Central memory CD8-positive, alpha-beta T cell (primary cell): ENCODE data around the gene ZNF341.

Experiments used
- ATAC-seq: fragments of 150-1000 bp; cut with Tn5 transposase; replicated peaks from 2 replicates; pipeline ENCODE4 v1.10.0; 2022; ENCODE audit warnings: mild to moderate bottlenecking, moderate FRiP score, moderate number of reproducible peaks; ENCODE audit not compliant: poor library complexity, severe bottlenecking; ENCODE audit errors: extremely low read depth
- DNase-seq, 2 donors: peaks; one replicate each; pipeline ENCODE4 v3.0.0; 2021; ENCODE audit warnings: low spot score in 2 of 2
- H3K27ac Mint-ChIP-seq: one replicate; pipeline ENCODE4 v1.8.0; 2022; ENCODE audit warnings: low read depth, mild to moderate bottlenecking, moderate library complexity, mixed read lengths
- H3K27me3 Mint-ChIP-seq: one replicate; pipeline ENCODE4 v1.8.0; 2022; ENCODE audit warnings: mixed read lengths
- H3K36me3 Mint-ChIP-seq: one replicate; pipeline ENCODE4 v1.8.0; 2022; ENCODE audit warnings: mild to moderate bottlenecking, moderate library complexity, mixed read lengths; ENCODE audit not compliant: insufficient read depth
- H3K4me1 Mint-ChIP-seq: one replicate; pipeline ENCODE4 v1.8.0; 2022; ENCODE audit warnings: mixed read lengths
- H3K4me3 Mint-ChIP-seq: one replicate; pipeline ENCODE4 v1.8.0; 2022; ENCODE audit warnings: mild to moderate bottlenecking, moderate library complexity, mixed read lengths
- H3K9me3 Mint-ChIP-seq: one replicate; pipeline ENCODE4 v1.8.0; 2022; ENCODE audit warnings: mixed read lengths

ZNF341 gene

DNA sequence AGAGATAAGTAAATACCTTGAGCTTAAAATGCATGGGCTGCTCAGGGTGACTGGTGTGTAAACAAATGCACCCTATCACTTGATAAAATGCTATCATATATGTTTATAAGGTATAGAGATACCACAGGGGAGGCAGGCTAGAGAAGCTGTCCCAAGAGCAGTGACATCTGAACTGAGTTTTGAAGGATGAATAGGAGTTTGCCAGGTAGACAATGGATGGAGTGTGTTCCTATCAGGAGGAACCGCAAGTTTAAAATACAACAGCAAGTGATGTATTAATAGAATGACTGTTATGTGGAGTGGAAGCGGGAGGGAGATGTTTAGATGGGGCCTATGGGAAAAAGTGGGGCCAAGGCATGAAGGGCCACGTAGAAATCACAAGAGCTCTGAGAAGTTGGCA lies 40.6 kb downstream of the ZNF341 start:
- Mint-ChIP-seq H3K4me3 (no peak overlapping the region), H3K9me3 (no peaks in the 10 kb centered on the region), H3K36me3 (peaks cover 8% of the 10 kb centered on the region), H3K4me1 (no peaks in the 10 kb centered on the region), H3K27me3 (no peaks in the 10 kb centered on the region), H3K27ac (no peak overlapping the region)
- DNase-seq, result no peak
- ATAC-seq, result no peak

DNA sequence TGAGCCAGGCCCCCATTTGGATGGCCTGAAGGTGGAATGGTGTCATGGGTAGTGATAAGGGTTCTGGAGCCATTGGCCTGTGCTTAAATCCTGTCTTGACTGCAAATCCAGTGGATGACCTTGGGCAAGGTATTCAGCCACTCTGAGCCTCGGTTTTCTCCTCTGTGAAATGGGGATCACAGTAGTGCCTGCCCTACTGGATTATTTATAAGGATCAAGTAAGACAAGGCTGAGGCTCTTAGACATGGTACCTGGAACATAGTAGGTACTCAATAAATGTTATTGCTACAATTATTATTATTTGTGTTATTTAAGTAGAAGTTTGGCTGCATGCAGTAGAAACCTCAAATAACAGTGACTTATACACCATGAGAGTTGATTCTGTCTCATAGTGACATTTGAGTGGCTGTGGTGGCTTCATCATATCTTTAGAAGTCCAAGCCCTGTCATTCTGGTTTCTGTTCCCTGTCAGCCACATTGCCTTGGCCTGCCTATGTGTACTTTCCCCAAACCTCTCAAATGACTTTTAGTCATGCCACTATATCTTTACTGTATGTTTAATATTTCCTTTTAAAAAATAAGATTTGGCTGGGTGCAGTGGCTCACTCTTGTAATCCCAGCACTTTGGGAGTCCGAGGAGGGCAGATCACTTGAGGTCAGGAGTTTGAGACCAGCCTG lies 41.8 kb downstream of the ZNF341 start:
- Mint-ChIP-seq H3K36me3 (peaks cover 8% of the 10 kb centered on the region), H3K4me3 (no peak overlapping the region), H3K27me3 (no peaks in the 10 kb centered on the region), H3K9me3 (no peaks in the 10 kb centered on the region), H3K4me1 (peaks cover 1% of the 10 kb centered on the region), H3K27ac (no peak overlapping the region)
- no peak for ATAC-seq
- no peak for DNase-seq

DNA sequence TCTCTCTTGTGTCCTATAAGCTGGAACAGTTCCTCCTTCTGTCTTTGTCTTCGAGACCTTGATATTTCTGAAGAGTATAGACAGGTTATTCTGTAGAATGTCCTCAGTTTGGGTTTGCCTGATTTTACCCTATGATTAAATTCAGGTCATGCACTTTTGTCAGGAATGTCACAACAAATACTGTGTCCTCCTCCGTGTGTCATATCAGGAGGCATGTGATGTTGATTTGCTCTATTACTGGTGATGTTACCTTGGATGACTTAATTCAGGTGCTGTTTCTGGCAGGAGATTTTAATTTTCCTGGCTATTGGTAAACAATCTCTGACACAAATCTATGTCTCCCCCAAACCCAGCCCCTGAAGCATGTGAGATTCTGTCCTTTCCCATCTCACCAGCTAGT lies 46.0 kb downstream of the ZNF341 start:
- no peak overlapping the region for H3K4me3 Mint-ChIP-seq
- no peak for DNase-seq
- peaks cover 4% of the 10 kb centered on the region for H3K36me3 Mint-ChIP-seq
- no peaks in the 10 kb centered on the region for H3K27me3 Mint-ChIP-seq
- ATAC-seq, result no peak
- peak overlapping the region; percentile 9 for H3K27ac Mint-ChIP-seq
- H3K4me1 Mint-ChIP-seq, result peaks cover 6% of the 10 kb centered on the region
- no peaks in the 10 kb centered on the region for H3K9me3 Mint-ChIP-seq

GRCh38 chr20:33781133-33781532 lies 49.3 kb downstream of the ZNF341 start:
- Mint-ChIP-seq H3K4me3 (no peak overlapping the region), H3K27me3 (no peaks in the 10 kb centered on the region), H3K27ac (peak overlapping the region; percentile 68), H3K4me1 (peaks cover 15% of the 10 kb centered on the region), H3K36me3 (peaks cover 5% of the 10 kb centered on the region), H3K9me3 (no peaks in the 10 kb centered on the region)
- DNase-seq (no peak), ATAC-seq (no peak)

DNA sequence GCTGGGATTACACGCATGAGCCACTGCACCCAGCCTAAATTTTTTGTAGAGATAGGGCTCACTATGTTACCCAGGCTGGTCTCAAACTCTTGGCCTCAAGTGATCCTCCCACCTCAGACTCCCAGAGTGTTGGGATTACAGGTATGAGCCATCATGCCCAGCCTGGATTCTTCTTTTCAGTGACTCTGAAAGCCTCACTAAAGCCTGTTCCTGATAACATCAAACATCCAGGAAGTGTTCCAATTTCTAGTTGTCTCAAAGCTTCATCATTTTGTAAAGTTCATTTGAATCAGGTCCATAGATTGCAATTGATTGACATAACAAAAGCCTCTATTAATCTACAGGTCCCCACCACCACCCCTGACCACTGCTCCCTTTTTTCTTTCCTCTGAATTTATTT lies 50.1 kb downstream of the ZNF341 start:
- Mint-ChIP-seq H3K4me1 (peaks cover 20% of the 10 kb centered on the region), H3K4me3 (no peak overlapping the region), H3K27me3 (no peaks in the 10 kb centered on the region), H3K27ac (no peak overlapping the region), H3K36me3 (peaks cover 5% of the 10 kb centered on the region), H3K9me3 (no peaks in the 10 kb centered on the region)
- no peak for DNase-seq
- no peak for ATAC-seq

DNA sequence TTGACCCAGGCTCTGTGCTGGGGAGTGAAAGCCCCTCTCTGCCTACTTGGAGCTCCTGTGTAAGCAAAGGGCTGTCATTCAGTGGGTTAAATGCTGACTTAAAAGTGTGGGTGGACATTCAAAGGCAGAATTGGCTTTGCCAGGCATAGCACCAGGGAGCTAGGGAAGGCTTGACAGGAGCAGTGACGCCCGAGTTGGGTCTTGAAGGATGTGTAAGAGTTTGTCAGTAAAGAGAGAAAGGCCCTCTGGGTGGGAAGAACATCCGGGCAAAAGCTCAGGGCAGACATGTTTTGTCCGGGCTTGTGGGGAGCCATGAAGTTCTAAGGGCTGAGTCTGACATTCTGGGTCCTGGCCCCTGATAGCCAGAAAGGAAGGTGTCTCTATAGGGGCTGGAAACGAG lies 51.5 kb downstream of the ZNF341 start:
- Mint-ChIP-seq H3K27ac (no peak overlapping the region), H3K9me3 (no peaks in the 10 kb centered on the region), H3K4me3 (no peak overlapping the region), H3K27me3 (no peaks in the 10 kb centered on the region), H3K4me1 (peaks cover 32% of the 10 kb centered on the region), H3K36me3 (peaks cover 5% of the 10 kb centered on the region)
- ATAC-seq (no peak), DNase-seq (no peak)

DNA sequence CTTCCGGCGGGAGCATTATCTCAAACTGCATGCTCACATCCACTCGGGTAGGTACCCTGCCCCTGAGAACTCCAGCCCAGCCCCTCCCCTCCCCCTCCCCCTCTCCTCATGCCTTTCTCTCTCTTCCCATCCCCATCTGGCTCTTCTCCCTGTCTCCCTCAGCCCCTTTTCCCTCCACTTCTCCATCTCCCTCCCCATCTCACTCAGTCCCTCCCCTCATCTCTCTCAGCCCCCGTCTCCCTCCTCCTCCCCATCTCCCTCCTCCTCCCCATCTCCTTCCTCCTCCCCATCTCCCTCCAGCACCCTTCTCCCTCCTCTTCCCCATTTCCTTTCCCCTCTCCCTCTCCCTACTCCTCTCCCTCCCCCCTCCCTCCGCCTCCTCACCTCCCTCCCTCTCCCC lies 52.0 kb downstream of the ZNF341 start:
- no peak for ATAC-seq
- no peak overlapping the region for H3K4me3 Mint-ChIP-seq
- no peaks in the 10 kb centered on the region for H3K27me3 Mint-ChIP-seq

GRCh38 chr20:33784225-33784624 lies 52.4 kb downstream of the ZNF341 start:
- no peaks in the 10 kb centered on the region for H3K9me3 Mint-ChIP-seq
- no peak overlapping the region for H3K4me3 Mint-ChIP-seq
- no peak overlapping the region for H3K27ac Mint-ChIP-seq
- H3K36me3 Mint-ChIP-seq, result peaks cover 5% of the 10 kb centered on the region
- no peaks in the 10 kb centered on the region for H3K27me3 Mint-ChIP-seq
- H3K4me1 Mint-ChIP-seq, result peaks cover 26% of the 10 kb centered on the region
- no peak for DNase-seq
- no peak for ATAC-seq

More for the DNA sequence above, 52.0 kb downstream of the ZNF341 start:
- no peak overlapping the region for H3K27ac Mint-ChIP-seq
- DNase-seq, result no peak
- H3K36me3 Mint-ChIP-seq, result peaks cover 5% of the 10 kb centered on the region
- H3K9me3 Mint-ChIP-seq, result no peaks in the 10 kb centered on the region
- H3K4me1 Mint-ChIP-seq, result peaks cover 28% of the 10 kb centered on the region

DNA sequence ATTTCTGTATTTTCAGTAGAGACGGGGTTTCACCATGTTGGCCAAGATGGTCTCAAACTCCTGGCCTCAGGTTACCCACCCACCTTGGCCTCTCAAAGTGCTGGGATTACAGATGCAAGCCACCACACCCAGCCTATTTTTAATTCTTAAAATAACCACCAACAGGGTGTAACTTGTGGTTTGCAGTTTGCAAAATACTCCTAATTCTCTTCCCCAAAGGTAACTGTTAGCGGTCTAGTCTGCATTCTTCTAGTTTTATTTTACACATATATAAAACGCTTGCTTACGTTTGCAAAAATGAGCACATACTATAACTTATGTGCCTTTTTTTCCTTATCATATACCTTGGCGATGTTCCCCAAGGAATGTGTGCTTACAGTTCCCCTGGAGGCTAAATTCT lies 53.7 kb downstream of the ZNF341 start:
- ATAC-seq (no peak), DNase-seq (no peak)
- no peak overlapping the region for H3K27ac Mint-ChIP-seq
- H3K27me3 Mint-ChIP-seq, result no peaks in the 10 kb centered on the region
- peaks cover 5% of the 10 kb centered on the region for H3K36me3 Mint-ChIP-seq
- peak overlapping the region; percentile 13 for H3K4me3 Mint-ChIP-seq
- H3K9me3 Mint-ChIP-seq, result no peaks in the 10 kb centered on the region
- peaks cover 26% of the 10 kb centered on the region for H3K4me1 Mint-ChIP-seq

DNA sequence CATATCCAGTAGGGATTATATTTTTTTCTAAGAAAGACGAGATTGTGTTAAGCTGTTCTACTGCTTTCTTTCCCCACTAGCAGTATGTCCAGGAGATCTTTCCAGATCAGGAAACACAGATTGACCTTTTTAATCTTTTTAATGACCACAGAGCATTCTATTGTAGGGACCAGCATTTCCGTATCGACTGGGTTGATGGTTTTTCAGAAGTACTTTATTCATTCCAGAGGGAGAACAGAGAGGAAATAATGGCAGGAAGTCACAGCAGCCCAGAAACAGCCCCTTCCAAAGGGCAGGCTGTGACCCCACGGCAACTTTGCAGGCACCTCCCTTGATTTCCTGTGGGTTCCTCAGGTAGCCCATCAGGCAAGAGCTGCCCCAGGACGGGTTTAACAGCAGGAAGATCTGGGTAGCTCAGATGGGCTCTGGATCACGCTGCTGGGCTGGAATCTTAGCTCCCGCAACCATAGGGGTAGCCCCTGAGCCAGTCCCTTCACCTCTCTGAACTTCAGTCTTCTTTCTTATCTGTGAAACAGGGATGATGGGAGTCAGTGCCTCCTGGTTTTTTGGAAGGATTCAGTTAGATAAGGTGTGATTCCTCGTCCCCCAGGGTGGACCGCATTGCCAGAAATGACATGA lies 55.6 kb downstream of the ZNF341 start:
- Mint-ChIP-seq H3K4me3 (peak overlapping the region; percentile 42), H3K4me1 (peaks cover 26% of the 10 kb centered on the region), H3K36me3 (peaks cover 2% of the 10 kb centered on the region), H3K9me3 (no peaks in the 10 kb centered on the region), H3K27ac (peak overlapping the region; percentile 59), H3K27me3 (no peaks in the 10 kb centered on the region)
- DNase-seq (no peak), ATAC-seq (no peak)

DNA sequence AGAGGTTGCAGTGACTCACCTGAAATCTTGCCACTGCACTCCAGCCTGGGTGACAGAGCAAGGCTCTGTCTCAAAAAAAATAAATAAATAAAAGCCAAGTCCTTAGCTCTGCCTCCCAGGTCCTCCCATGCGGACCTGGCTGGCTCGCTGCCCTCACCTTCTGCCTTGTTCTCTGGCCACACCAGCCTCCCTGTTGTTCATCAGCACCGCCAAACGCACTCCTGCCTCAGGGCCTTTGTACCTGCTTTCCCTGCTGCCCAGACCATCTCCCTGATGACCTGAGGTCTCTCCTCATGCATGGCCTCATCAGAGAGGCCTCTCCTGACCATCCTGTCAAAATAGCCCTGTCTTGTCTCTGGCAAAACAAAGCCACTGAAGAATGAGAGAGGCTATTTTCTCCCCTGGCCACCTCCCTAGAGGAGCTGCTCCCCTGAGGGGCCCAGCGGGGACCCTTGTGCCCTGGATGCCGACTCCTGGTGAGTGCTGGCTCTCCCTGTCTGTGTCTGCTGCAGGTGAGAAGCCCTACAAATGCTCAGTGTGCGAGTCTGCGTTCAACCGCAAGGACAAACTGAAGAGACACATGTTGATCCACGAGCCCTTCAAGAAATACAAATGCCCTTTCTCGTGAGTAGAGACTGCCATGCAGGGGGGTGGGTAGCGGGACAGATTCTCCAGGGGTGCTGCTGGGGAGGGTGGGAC lies 56.7 kb downstream of the ZNF341 start:
- no peak for DNase-seq
- no peak overlapping the region for H3K27ac Mint-ChIP-seq
- no peaks in the 10 kb centered on the region for H3K9me3 Mint-ChIP-seq
- no peaks in the 10 kb centered on the region for H3K27me3 Mint-ChIP-seq
- ATAC-seq, result no peak
- H3K36me3 Mint-ChIP-seq, result peaks cover 4% of the 10 kb centered on the region
- H3K4me3 Mint-ChIP-seq, result no peak overlapping the region
- peaks cover 26% of the 10 kb centered on the region for H3K4me1 Mint-ChIP-seq

GRCh38 chr20:33789109-33789857 lies 57.5 kb downstream of the ZNF341 start:
- H3K9me3 Mint-ChIP-seq, result no peaks in the 10 kb centered on the region
- H3K27me3 Mint-ChIP-seq, result no peaks in the 10 kb centered on the region
- no peak for DNase-seq
- H3K27ac Mint-ChIP-seq, result no peak overlapping the region
- peaks cover 26% of the 10 kb centered on the region for H3K4me1 Mint-ChIP-seq
- no peak overlapping the region for H3K4me3 Mint-ChIP-seq
- ATAC-seq, result no peak
- peaks cover 4% of the 10 kb centered on the region for H3K36me3 Mint-ChIP-seq
